Stomach (tissue), 19 donors: Measurements from ENCODE around the gene OR2T33. TPM values are rescaled to one million over a fixed set of nuclear protein-coding genes. Genes with fewer than 3 reads are reported as not detected.
"Not testable (repeated sequence)": the region's sequence is repeated elsewhere in the genome, so short reads cannot be mapped to it uniquely, and the experiment has no call there.

ENCODE experiments used
- DNase-seq, 2 donors: peaks; one replicate each; pipeline versions ENCODE4 v3.0.0 to v3.0.0-alpha.2; 2013 to 2019
- H3K27ac ChIP-seq, 5 donors: fragments of 200-600 bp in 4 of 5; sonication (generic) in 4 of 5; one replicate each; pipeline ENCODE4 v1.5.1; 2013 to 2019; ENCODE audit warnings: mild to moderate bottlenecking in 1 of 5, moderate library complexity in 1 of 5
- H3K27me3 ChIP-seq, 3 donors: fragments of 200-600 bp; sonication (generic); one replicate each; pipeline ENCODE4 v1.5.1; 2017 to 2019; ENCODE audit warnings: mixed run types in 1 of 3
- H3K36me3 ChIP-seq, 4 donors: fragments of 200-600 bp; sonication (generic); 1 replicate in 3 of 4; 2 replicates in 1 of 4; pipeline ENCODE4 v1.5.1; 2016 to 2019
- H3K4me1 ChIP-seq, 4 donors: fragments of 200-600 bp; sonication (generic); one replicate each; pipeline ENCODE4 v1.5.1; 2016 to 2019
- H3K4me3 ChIP-seq, 4 donors: fragments of 200-600 bp; sonication (generic) in 3 of 4; one replicate each; pipeline ENCODE4 v1.5.1; 2016 to 2019; ENCODE audit warnings: mild to moderate bottlenecking in 1 of 4
- H3K9me3 ChIP-seq, 4 donors: fragments of 200-600 bp; sonication (generic); one replicate each; pipeline ENCODE4 v1.5.1; 2016 to 2019
- CTCF ChIP-seq, 7 experiments: fragments of 450-650 bp in 4 of 7; fragments of 200-600 bp in 3 of 7; sonication (generic) in 3 of 7; IDR thresholded peaks; one replicate each; pipeline ENCODE4 v1.5.1; 2016 to 2019; ENCODE audit warnings: antibody characterized with exemption in 7 of 7, control low read depth in 2 of 7, mild to moderate bottlenecking in 1 of 7
- EP300 ChIP-seq: sonication (generic); formaldehyde crosslinking; IDR thresholded peaks from one replicate; pipeline ENCODE4 v1.6.1; 2017; ENCODE audit warnings: antibody characterized with exemption
- POLR2A ChIP-seq, 4 donors: fragments of 450-650 bp; IDR thresholded peaks; one replicate each; pipeline ENCODE4 v1.6.1; 2016; ENCODE audit warnings: antibody characterized with exemption in 4 of 4, control low read depth in 2 of 4, mild to moderate bottlenecking in 1 of 4, moderate library complexity in 1 of 4
- POLR2AphosphoS5 ChIP-seq, 3 donors: sonication (generic); formaldehyde crosslinking; IDR thresholded peaks; one replicate each; pipeline ENCODE4 v1.6.1; 2016; ENCODE audit warnings: antibody characterized with exemption in 3 of 3
- WGBS, 5 donors: extraction: QIAGEN DNeasy Blood & Tissue Kit in 3 of 5; methylation state at CpG; one replicate each; pipeline versions ENCODE4 v1.1.5 to v1.1.7; 2013 to 2018; 5-methylcytosine and 5-hydroxymethylcytosine counted together
- intact Hi-C: fragments of 100-400 bp; cut with DNase I; formaldehyde crosslinking; loops from one replicate; pipeline ENCODE4 v1.15.1; 2023; ENCODE audit warnings: low total_unique reads
- long read RNA-seq, 10 donors: transcript quantifications; one replicate each; lab custom pipeline, GENCODE V29; 2026
- polyA plus RNA-seq, 3 donors: library from polyadenylated mRNA; stranded (reverse); fragments of 200-250 nt; gene quantifications; one replicate each; pipeline ENCODE4 v1.2.3, GENCODE V29; 2013
- total RNA-seq, 5 donors: library from RNA; depleted of rRNA; stranded (reverse); fragments of >200 nt; gene quantifications; one replicate each; pipeline versions ENCODE4 v1.1.0 to v1.2.3, GENCODE V29; 2014 to 2016
- donor health status: healthy with polysubstance abuse.
- donor health status: Bipolar disorder and iron deficiency.
- donor health status: healthy.

The OR2T33 gene
- total RNA-seq (not detected), polyA plus RNA-seq (not detected)
- long read RNA-seq, donor 1 = 0 reads
- long read RNA-seq, donor 2 = 0 reads
- long read RNA-seq, donor 3 = 0 reads
- long read RNA-seq, donor 4 = 0 reads
- long read RNA-seq, donor 5 = 0 reads
- long read RNA-seq, donor 6 = 0 reads
- long read RNA-seq, donor 7 = 0 reads
- long read RNA-seq, donor 8 = 0 reads
- long read RNA-seq, donor 9 = 0 reads
- long read RNA-seq, donor 10 = 0 reads

- DNase-seq = no peak
- no peaks in the 10 kb centered on the region for H3K27me3 ChIP-seq
- no peak within 1 kb of the TSS for H3K27ac ChIP-seq
- intact Hi-C loops = no loop called here
- no peak within 1 kb of the TSS for H3K4me3 ChIP-seq
- no peaks in the 10 kb centered on the region for H3K36me3 ChIP-seq
- no peaks in the 10 kb centered on the region for H3K9me3 ChIP-seq
- WGBS, 5 donors = 11 to 49% (median 33%) methylated on average over 1 of the region's 1 CpG
- no peaks in the 10 kb centered on the region for H3K4me1 ChIP-seq
- no peak for TF ChIP-seq POLR2A (IDR thresholded peaks at IDR 0.05)
- TF ChIP-seq EP300 = no peak
- no peak for TF ChIP-seq POLR2AphosphoS5 (IDR thresholded peaks at IDR 0.05)
- no peak for TF ChIP-seq CTCF (IDR thresholded peaks at IDR 0.05)
Measured at GRCh38 chr1:248277876-248278275, at the start of gene OR2T33. OR2T33 (minus strand) TSS chr1:248277976; CDS start chr1:248273814, 4,162 bp downstream.

GRCh38 chr1:248324468-248324867 is 46.7 kb upstream of the OR2T33 start, which contains the start of gene OR2M7:
OR2M7 (minus strand) TSS chr1:248324568; CDS start chr1:248324568, 0 bp downstream.
- H3K9me3 ChIP-seq = no peaks in the 10 kb centered on the region
- no peaks in the 10 kb centered on the region for H3K27me3 ChIP-seq
- H3K36me3 ChIP-seq = no peaks in the 10 kb centered on the region
- no peak within 1 kb of the TSS for H3K4me3 ChIP-seq
- TF ChIP-seq CTCF (IDR thresholded peaks at IDR 0.05) = no peak
- intact Hi-C loops = no loop called here
- H3K4me1 ChIP-seq = no peaks in the 10 kb centered on the region
- no peak within 1 kb of the TSS for H3K27ac ChIP-seq
- DNase-seq = no peak
- 86 to 96% (median 90%) methylated on average over 1 of the region's 1 CpG for WGBS, 5 donors

GRCh38 chr1:248316796-248317195 is 39.0 kb upstream of the OR2T33 start:
- H3K36me3 ChIP-seq = no peaks in the 10 kb centered on the region
- TF ChIP-seq POLR2AphosphoS5 (IDR thresholded peaks at IDR 0.05) (no peak), POLR2A (IDR thresholded peaks at IDR 0.05) (no peak), CTCF (IDR thresholded peaks at IDR 0.05) (no peak), EP300 (no peak)
- no peak overlapping the region for H3K4me3 ChIP-seq
- H3K9me3 ChIP-seq = peaks cover 0 to 28% (median 16%) of the 10 kb centered on the region in 4 donors
- whole genome bisulfite sequencing, 5 donors = 75 to 90% (median 89%) methylated on average over 10 to 11 of the region's 11 CpGs
- DNase-seq = no peak
- H3K27me3 ChIP-seq = peaks cover 0 to 4% (median 0%) of the 10 kb centered on the region in 3 donors
- no peak overlapping the region for H3K27ac ChIP-seq
- no peaks in the 10 kb centered on the region for H3K4me1 ChIP-seq
- intact Hi-C loops = no loop called here

GRCh38 chr1:248306740-248307139 is 29.0 kb upstream of the OR2T33 start:
- WGBS, 5 donors = 66 to 86% (median 85%) methylated on average over 13 to 15 of the region's 15 CpGs
- H3K36me3 ChIP-seq, DNase-seq, H3K4me1 ChIP-seq, H3K4me3 ChIP-seq, H3K9me3 ChIP-seq, H3K27me3 ChIP-seq, intact Hi-C loops, H3K27ac ChIP-seq: not testable (repeated sequence)

- intact Hi-C loops = no loop called here
- Histone ChIP-seq H3K27ac (no peak overlapping the region), H3K4me3 (no peak overlapping the region), H3K27me3 (no peaks in the 10 kb centered on the region), H3K36me3 (no peaks in the 10 kb centered on the region), H3K9me3 (no peaks in the 10 kb centered on the region), H3K4me1 (no peaks in the 10 kb centered on the region)
- no peak for DNase-seq
- TF ChIP-seq POLR2AphosphoS5 (IDR thresholded peaks at IDR 0.05) (no peak), EP300 (no peak), POLR2A (IDR thresholded peaks at IDR 0.05) (no peak)
- WGBS, 5 donors = 84 to 89% (median 88%) methylated on average over 17 to 19 of the region's 19 CpGs
Measured at GRCh38 chr1:248306103-248306502, 28.3 kb upstream of the OR2T33 start.

GRCh38 chr1:248305672-248306071 is 27.9 kb upstream of the OR2T33 start:
- not testable (repeated sequence) for H3K4me3 ChIP-seq, DNase-seq, H3K4me1 ChIP-seq

More at GRCh38 chr1:248305672-248306071, 27.9 kb upstream of the OR2T33 start:
- H3K27me3 ChIP-seq, H3K36me3 ChIP-seq, H3K27ac ChIP-seq, H3K9me3 ChIP-seq, intact Hi-C loops: not testable (repeated sequence)
- 64 to 77% (median 70%) methylated on average over 9 of the region's 9 CpGs for WGBS, 5 donors
